ENCODE results near the gene PRODH2. TPM values are rescaled to one million over a fixed set of nuclear protein-coding genes. Genes with fewer than 3 reads are reported as not detected.
A peak's percentile ranks its signal among the peaks of the same experiment; 100 is the strongest.

PRODH2 gene
- total RNA-seq, 3 donors from 2014 or later = not detected

DNA sequence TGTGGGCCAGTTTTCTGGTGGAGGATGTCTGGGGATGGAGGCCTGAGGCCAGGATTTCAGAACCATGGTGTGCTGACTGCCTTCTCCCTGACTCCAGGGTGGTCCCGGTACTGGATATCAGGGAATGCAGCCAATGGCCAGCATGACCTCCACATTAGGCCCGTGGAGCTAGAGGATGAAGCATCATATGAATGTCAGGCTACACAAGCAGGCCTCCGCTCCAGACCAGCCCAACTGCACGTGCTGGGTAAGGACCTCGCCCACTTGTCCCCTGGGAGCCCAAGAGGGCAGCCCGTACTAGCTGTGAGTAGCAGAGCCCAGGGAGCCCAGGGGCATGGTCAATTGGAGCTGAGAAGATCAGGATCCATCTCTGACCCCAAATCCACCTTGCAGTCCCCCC, 45.7 kb upstream of the PRODH2 start:
- no peaks in the 10 kb centered on the region for H3K9me3 ChIP-seq
- TF ChIP-seq, protein P1, sequence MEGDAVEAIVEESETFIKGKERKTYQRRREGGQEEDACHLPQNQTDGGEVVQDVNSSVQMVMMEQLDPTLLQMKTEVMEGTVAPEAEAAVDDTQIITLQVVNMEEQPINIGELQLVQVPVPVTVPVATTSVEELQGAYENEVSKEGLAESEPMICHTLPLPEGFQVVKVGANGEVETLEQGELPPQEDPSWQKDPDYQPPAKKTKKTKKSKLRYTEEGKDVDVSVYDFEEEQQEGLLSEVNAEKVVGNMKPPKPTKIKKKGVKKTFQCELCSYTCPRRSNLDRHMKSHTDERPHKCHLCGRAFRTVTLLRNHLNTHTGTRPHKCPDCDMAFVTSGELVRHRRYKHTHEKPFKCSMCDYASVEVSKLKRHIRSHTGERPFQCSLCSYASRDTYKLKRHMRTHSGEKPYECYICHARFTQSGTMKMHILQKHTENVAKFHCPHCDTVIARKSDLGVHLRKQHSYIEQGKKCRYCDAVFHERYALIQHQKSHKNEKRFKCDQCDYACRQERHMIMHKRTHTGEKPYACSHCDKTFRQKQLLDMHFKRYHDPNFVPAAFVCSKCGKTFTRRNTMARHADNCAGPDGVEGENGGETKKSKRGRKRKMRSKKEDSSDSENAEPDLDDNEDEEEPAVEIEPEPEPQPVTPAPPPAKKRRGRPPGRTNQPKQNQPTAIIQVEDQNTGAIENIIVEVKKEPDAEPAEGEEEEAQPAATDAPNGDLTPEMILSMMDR (IDR thresholded peaks at IDR 0.05) = no peak
- H3K4me3 ChIP-seq = no peak overlapping the region
- intact Hi-C loops (cut with DNase I, micrococcal nuclease) = no loop called here
- DNase-seq = no peak
- no peak for ATAC-seq
- H3K4me1 ChIP-seq (ENCODE audit: low read depth) = no peaks in the 10 kb centered on the region
- H3K36me3 ChIP-seq (ENCODE audit: low read depth) = no peaks in the 10 kb centered on the region

DNA sequence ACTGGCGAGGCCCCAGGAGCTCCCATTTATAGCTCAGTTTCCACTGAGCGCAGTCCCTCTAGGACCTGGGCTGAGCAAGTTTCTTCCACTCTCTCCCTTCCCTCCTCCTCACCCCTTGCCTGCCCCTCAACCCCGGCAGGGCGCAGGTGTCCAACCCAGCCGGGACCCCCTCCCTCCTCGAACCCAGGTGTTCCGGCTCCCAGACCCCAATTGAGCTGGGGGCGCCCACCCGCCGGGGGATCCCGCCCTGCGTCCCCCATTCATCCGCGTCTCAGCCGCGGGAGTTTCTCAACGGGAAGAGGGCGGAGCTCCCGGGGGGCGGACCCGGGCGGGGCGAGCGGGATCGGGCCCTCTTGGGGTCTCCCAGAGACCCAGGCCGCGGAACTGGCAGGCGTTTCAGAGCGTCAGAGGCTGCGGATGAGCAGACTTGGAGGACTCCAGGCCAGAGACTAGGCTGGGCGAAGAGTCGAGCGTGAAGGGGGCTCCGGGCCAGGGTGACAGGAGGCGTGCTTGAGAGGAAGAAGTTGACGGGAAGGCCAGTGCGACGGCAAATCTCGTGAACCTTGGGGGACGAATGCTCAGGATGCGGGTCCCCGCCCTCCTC, 44.0 kb upstream of the PRODH2 start, which contains the start of gene KIRREL2:
Gene KIRREL2 (plus strand): TSS at position 366 of the 604 bp plus-strand sequence. CDS start 209 bp downstream, at position 575.
- ATAC-seq = peak; percentile 35
- Histone ChIP-seq H3K4me1 (ENCODE audit: low read depth) (no peaks in the 10 kb centered on the region), H3K36me3 (ENCODE audit: low read depth) (no peaks in the 10 kb centered on the region), H3K4me3 (no peak within 1 kb of the TSS), H3K9me3 (no peaks in the 10 kb centered on the region)
- intact Hi-C loops (cut with DNase I, micrococcal nuclease) = no loop called here
- DNase-seq = no peak
- TF ChIP-seq, protein P1 (IDR thresholded peaks at IDR 0.05) = no peak

DNA sequence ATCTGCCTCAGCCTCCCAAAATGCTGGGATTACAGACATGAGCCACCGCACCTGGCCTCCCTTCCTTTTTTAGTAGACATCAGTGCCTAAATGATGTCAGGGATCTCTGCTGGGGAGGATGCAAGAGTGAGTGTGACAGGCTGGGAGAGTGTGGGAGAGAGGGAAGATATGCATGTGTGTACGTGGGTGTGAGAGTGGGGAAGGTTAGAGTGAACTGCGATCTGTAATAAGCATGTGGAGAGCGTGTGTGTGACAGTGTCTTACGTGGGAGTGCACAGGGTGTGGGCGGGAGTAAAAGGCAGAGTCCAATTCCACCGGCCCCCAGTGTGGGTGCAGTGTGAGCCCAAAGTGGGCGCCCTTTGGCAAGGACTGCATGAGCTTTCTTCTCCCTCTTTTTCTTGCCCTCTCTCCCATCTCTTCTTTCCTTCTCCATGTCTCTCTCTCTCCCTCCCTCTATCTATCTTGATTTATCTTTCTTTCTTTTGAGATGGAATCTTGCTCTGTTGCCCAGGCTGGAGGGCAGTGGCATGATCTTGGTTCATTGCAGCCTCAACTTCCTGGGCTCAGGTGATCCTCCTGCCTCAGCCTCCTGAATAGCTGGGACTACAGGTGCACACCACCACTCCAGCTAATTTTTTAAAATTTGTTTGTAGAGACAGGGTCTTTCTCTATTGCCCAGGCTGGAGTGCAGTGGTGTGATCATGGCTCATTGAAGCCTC, 40.6 kb upstream of the PRODH2 start:
- intact Hi-C loops (cut with DNase I, micrococcal nuclease) = no loop called here
- H3K36me3 ChIP-seq (ENCODE audit: low read depth) = no peaks in the 10 kb centered on the region
- H3K9me3 ChIP-seq = no peaks in the 10 kb centered on the region
- ATAC-seq (no peak), DNase-seq (no peak)
- TF ChIP-seq, protein P1 (IDR thresholded peaks at IDR 0.05) = no peak
- H3K4me3 ChIP-seq = no peak overlapping the region
- H3K4me1 ChIP-seq (ENCODE audit: low read depth) = no peaks in the 10 kb centered on the region

GRCh38 chr19:35852029-35852780, 39.6 kb upstream of the PRODH2 start, which contains the start of gene NPHS1:
NPHS1 (minus strand) TSS chr19:35852504; CDS start chr19:35851837, 667 bp downstream.
- intact Hi-C loops (cut with DNase I, micrococcal nuclease) = no loop called here
- TF ChIP-seq, protein P1 (IDR thresholded peaks at IDR 0.05) = no peak
- ATAC-seq (no peak), DNase-seq (no peak)
- no peaks in the 10 kb centered on the region for H3K4me1 ChIP-seq (ENCODE audit: low read depth)
- H3K36me3 ChIP-seq (ENCODE audit: low read depth) = no peaks in the 10 kb centered on the region
- H3K9me3 ChIP-seq = no peaks in the 10 kb centered on the region
- no peak within 1 kb of the TSS for H3K4me3 ChIP-seq

DNA sequence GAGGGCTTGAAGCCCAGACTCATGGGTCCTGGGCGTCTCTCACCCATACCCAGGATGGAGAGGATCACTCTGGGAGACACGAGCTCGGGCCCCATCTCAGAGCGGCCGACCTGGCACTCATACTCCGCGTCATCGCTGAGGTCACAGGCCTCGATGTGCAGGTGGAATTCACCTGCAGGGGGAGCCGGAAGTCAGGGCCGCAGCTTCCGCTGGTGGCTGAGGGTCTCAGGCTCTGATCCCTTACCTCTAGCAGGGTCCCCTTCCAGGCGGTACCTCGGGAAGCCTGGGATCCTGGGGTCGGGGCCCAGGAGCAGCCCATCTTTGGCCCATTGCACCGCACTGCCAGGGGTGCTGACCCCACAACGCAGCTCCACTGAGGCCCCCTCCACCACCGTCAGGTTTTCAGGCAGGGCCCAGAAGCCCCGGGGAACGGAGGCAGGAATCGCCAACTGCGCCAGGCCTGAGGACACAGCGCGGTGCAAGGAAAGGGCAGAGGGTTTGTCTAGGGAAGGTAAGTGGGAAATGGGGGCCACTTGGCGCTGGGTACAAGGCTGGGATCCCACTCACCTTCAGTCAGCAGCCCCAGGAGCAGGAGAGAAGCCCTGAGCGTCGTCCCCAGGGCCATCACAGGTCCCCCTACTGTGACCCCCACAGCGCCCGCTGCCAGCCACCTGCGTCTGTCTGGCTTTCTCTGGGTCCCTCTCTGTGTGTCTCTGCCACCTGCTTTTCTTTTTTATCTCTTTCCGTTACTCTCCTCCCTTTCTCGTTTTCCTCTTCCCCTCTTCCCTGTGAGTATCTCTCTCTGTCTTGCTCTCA, 38.8 kb upstream of the PRODH2 start:
- TF ChIP-seq, protein P1 (IDR thresholded peaks at IDR 0.05) = no peak
- Histone ChIP-seq H3K36me3 (ENCODE audit: low read depth) (no peaks in the 10 kb centered on the region), H3K4me1 (ENCODE audit: low read depth) (no peaks in the 10 kb centered on the region), H3K9me3 (no peaks in the 10 kb centered on the region), H3K4me3 (no peak overlapping the region)
- ATAC-seq = no peak
- DNase-seq = no peak
- intact Hi-C loops (cut with DNase I, micrococcal nuclease) = no loop called here
